Tibial nerve (tissue), 4 donors: ENCODE data around the gene CHST5. TPM values are rescaled to one million over a fixed set of nuclear protein-coding genes. Genes with fewer than 3 reads are reported as not detected.
"Not testable (repeated sequence)": the region's sequence is repeated elsewhere in the genome, so short reads cannot be mapped to it uniquely, and the experiment has no call there.

ENCODE experiments used
- DNase-seq, 2 donors: peaks; one replicate each; pipeline ENCODE4 v3.0.0-alpha.2; 2019; ENCODE audit warnings: low spot score in 2 of 2
- H3K27ac ChIP-seq, 4 donors: fragments of 200-600 bp; sonication (generic) in 3 of 4; one replicate each; pipeline ENCODE4 v1.5.1; 2017 to 2019; ENCODE audit warnings: mild to moderate bottlenecking in 1 of 4
- H3K27me3 ChIP-seq, 2 donors: fragments of 200-600 bp; sonication (generic) in 1 of 2; one replicate each; pipeline versions ENCODE4 v1.5.1 to v1.6.0; 2017 to 2019
- H3K36me3 ChIP-seq, 3 donors: fragments of 200-600 bp; sonication (generic); one replicate each; pipeline ENCODE4 v1.5.1; 2018 to 2019
- H3K4me1 ChIP-seq, 4 donors: fragments of 200-600 bp; sonication (generic) in 3 of 4; one replicate each; pipeline ENCODE4 v1.5.1; 2017 to 2019
- H3K4me3 ChIP-seq, 4 donors: fragments of 200-600 bp; sonication (generic) in 3 of 4; one replicate each; pipeline ENCODE4 v1.5.1; 2017 to 2019; ENCODE audit warnings: mild to moderate bottlenecking in 1 of 4, moderate library complexity in 1 of 4
- H3K9me3 ChIP-seq, 4 donors: fragments of 200-600 bp; sonication (generic) in 3 of 4; one replicate each; pipeline ENCODE4 v1.5.1; 2017 to 2019
- EP300 ChIP-seq, 2 donors: sonication (generic); formaldehyde crosslinking; IDR thresholded peaks; one replicate each; pipeline ENCODE4 v1.6.1; 2017; ENCODE audit warnings: antibody characterized with exemption in 2 of 2, mild to moderate bottlenecking in 1 of 2
- POLR2A ChIP-seq, 2 donors: fragments of 450-650 bp; IDR thresholded peaks; one replicate each; pipeline ENCODE4 v1.6.1; 2017; ENCODE audit warnings: antibody characterized with exemption in 2 of 2, mild to moderate bottlenecking in 2 of 2, moderate library complexity in 2 of 2
- WGBS, 2 donors: methylation state at CpG; one replicate each; pipeline ENCODE4 v1.1.5; 2018; 5-methylcytosine and 5-hydroxymethylcytosine counted together
- total RNA-seq, 4 donors: library from RNA; depleted of rRNA; stranded (reverse); fragments of >200 nt; gene quantifications; one replicate each; pipeline ENCODE4 v1.1.0, GENCODE V29; 2016
- TF ChIP-seq, protein P1 (sequence below), 5 experiments: fragments of 200-600 bp in 3 of 5; fragments of 450-650 bp in 2 of 5; sonication (generic) in 3 of 5; IDR thresholded peaks; one replicate each; pipeline ENCODE4 v1.5.1; 2016 to 2019; ENCODE audit warnings: antibody characterized with exemption in 5 of 5, mild to moderate bottlenecking in 3 of 5, moderate library complexity in 2 of 5

The CHST5 gene
- total RNA-seq, 4 donors from 2014 or later, result 0.30 TPM; not detected in 3

DNA sequence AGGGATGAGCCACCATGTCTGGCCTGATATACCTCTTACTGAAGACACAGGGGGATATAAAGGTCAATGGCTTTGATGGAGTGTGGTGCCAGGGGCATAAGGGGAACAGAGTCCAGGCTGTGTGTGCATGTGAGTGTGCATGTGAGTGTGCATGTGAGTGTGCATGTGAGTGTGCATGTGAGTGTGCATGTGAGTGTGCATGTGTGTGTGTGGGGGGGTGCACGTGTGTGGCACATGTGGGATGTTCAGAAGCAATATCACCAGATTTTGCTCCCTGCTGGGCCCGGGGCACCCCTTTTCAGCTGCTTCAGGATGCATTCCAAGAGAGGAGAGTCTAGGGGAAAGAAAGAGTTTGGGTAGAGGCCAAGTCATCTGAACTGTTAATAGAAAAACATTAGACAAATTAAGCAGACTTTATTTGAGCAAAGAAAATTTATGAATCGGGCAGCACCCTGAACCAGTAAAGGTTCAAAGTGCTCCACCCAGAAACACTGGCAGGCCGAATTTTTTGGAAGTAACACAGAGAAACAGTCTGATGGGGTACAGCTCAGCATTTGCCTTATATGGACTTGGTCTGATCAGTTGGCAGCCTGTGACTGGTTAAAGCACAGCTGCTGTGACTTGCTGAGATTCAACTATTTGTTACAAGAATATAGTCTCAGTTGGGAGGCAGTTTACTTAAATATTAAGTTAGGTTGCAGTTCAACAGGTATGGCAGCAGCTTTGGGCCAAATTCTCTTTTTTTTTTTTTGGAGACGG is 9.7 kb downstream of the CHST5 start:
- no peak overlapping the region for H3K4me3 ChIP-seq
- H3K4me1 ChIP-seq, result no peaks in the 10 kb centered on the region
- peaks cover 0 to 23% (median 0%) of the 10 kb centered on the region in 3 donors for H3K36me3 ChIP-seq
- DNase-seq, result no peak
- 88 to 91% methylated on average over 5 of the region's 5 CpGs for WGBS, 2 donors
- no peaks in the 10 kb centered on the region for H3K27me3 ChIP-seq
- no peak overlapping the region for H3K27ac ChIP-seq
- no peaks in the 10 kb centered on the region for H3K9me3 ChIP-seq
- TF ChIP-seq EP300 (IDR thresholded peaks at IDR 0.05) (no peak), POLR2A (IDR thresholded peaks at IDR 0.05) (no peak)
- TF ChIP-seq, protein P1, sequence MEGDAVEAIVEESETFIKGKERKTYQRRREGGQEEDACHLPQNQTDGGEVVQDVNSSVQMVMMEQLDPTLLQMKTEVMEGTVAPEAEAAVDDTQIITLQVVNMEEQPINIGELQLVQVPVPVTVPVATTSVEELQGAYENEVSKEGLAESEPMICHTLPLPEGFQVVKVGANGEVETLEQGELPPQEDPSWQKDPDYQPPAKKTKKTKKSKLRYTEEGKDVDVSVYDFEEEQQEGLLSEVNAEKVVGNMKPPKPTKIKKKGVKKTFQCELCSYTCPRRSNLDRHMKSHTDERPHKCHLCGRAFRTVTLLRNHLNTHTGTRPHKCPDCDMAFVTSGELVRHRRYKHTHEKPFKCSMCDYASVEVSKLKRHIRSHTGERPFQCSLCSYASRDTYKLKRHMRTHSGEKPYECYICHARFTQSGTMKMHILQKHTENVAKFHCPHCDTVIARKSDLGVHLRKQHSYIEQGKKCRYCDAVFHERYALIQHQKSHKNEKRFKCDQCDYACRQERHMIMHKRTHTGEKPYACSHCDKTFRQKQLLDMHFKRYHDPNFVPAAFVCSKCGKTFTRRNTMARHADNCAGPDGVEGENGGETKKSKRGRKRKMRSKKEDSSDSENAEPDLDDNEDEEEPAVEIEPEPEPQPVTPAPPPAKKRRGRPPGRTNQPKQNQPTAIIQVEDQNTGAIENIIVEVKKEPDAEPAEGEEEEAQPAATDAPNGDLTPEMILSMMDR (IDR thresholded peaks at IDR 0.05), result no peak

DNA sequence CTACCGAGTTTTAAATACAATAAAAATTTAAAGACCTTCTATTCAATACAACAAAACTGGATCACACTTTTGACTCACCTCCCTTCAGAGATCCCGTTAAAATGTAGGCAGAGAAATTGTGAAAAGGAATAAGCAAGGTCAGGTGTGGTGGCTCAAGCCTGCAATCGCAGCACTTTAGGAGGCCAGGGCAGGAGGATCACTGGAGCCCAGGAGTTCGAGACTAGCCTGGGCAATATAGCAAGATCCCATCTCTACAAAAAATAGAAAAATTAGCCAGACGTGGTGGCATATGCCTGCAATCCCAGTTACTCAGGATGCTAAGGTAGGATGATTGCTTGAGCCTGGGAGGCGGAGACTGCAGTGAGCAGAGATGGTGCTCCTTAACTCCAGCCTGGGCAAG is 16.7 kb downstream of the CHST5 start:
- no peaks in the 10 kb centered on the region for H3K9me3 ChIP-seq
- TF ChIP-seq POLR2A (IDR thresholded peaks at IDR 0.05), result no peak
- TF ChIP-seq, protein P1 (IDR thresholded peaks at IDR 0.05), result no peak
- TF ChIP-seq EP300 (IDR thresholded peaks at IDR 0.05), result no peak
- H3K4me1 ChIP-seq, result peaks cover 0 to 11% (median 0%) of the 10 kb centered on the region in 4 donors
- 91 to 93% methylated on average over 6 of the region's 6 CpGs for WGBS, 2 donors
- H3K4me3 ChIP-seq, result no peak overlapping the region
- no peaks in the 10 kb centered on the region for H3K36me3 ChIP-seq
- DNase-seq, result no peak
- no peak overlapping the region for H3K27ac ChIP-seq
- H3K27me3 ChIP-seq, result no peaks in the 10 kb centered on the region

DNA sequence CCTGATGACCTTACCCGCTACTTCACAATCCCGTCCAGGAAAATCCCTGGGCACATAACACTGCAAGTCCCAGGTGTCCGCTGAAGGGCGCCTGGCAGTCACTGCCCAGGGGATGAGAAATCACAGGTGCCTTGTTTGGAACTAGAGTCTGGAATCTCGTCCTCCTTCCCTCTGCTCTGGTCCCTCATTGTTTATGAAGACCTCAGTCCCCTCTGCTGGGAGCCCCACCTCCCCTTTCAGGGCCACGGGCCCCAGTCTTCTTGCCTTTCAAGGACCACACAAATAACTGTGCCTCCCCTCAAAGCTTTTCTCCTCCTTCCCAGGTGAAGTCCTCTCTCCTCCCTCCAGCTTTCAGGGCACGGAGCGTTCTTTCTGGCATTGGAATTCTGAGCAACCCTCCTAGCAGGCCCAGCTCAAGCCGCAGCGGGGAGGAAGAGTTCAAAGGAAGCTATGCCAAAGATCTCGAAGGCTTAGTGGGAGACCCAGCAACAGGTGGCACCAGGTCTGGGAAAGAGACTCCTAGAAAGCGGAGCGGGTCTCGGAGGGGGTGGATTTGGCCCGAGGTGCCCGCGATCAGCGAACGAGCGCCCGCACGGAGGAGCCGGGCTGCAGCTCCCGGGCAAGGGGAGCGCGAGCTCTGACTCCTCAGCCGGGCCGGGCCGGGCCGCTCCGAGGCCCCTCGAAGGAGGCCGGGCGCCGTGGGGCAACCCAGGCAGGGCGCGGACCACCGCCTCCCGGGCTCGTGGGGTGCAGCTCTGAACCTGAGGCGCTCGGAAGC is 19.5 kb downstream of the CHST5 start:
- H3K9me3 ChIP-seq, H3K36me3 ChIP-seq, DNase-seq, H3K27me3 ChIP-seq: not testable (repeated sequence)
- Histone ChIP-seq H3K4me1 (peaks cover 0 to 11% (median 0%) of the 10 kb centered on the region in 4 donors), H3K27ac (peak overlapping the region; percentile 95 to 99 (median 96)), H3K4me3 (peak overlapping the region; percentile 87 to 97 (median 92))
- WGBS, 2 donors, result 14 to 17% methylated on average over 23 to 30 of the region's 42 CpGs

DNA sequence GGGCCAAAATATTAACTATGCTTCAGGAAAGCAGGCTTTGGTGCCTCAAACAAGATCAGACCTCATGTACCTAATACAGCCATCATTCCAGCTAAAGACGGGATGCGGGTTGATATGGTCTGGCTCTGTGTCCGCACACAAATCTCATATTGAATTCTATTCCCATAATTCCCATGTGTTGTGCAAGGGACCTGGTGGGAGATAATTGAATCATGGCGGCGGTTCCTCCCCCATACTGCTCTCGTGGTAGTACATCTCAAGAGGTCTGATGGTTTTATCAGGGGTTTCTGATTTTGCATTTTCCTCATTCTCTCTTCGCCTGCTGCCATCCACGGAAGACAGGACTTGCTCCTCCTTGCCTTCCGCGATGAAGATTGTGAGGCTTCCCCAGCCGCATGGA is 21.6 kb downstream of the CHST5 start:
- Histone ChIP-seq H3K27ac (no peak overlapping the region), H3K27me3 (no peaks in the 10 kb centered on the region), H3K36me3 (no peaks in the 10 kb centered on the region), H3K4me3 (no peak overlapping the region), H3K4me1 (peaks cover 0 to 11% (median 0%) of the 10 kb centered on the region in 4 donors), H3K9me3 (no peaks in the 10 kb centered on the region)
- WGBS, 2 donors, result 96% methylated on average over 11 of the region's 11 CpGs
- no peak for TF ChIP-seq EP300 (IDR thresholded peaks at IDR 0.05)
- TF ChIP-seq, protein P1 (IDR thresholded peaks at IDR 0.05), result no peak
- no peak for TF ChIP-seq POLR2A (IDR thresholded peaks at IDR 0.05)
- DNase-seq, result no peak

DNA sequence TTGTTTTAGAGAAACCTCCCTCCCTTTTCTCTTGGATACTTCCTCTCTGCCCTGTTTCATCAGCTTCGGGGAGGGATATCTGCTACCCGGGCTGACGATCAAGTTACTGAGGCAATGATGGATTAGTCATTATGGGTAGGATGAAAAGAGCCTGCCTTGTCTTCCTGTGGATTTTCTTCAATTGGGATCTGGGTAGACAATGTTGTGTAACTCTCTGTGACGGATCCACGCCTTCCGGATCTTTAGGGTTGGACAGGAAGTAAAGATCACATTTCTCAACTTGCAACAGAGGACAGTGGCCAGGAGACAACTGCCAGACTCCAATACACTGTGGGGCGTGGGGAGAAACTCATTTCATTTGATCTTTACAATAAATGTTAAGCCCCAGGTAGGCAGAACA is 29.3 kb downstream of the CHST5 start:
- TF ChIP-seq POLR2A (IDR thresholded peaks at IDR 0.05) (no peak), EP300 (IDR thresholded peaks at IDR 0.05) (peak in 1 of 2 donors; percentile 69)
- TF ChIP-seq, protein P1 (IDR thresholded peaks at IDR 0.05), result no peak
- Histone ChIP-seq H3K9me3 (no peaks in the 10 kb centered on the region), H3K27me3 (no peaks in the 10 kb centered on the region), H3K4me3 (no peak overlapping the region), H3K36me3 (no peaks in the 10 kb centered on the region), H3K4me1 (peaks cover 0 to 12% (median 0%) of the 10 kb centered on the region in 4 donors), H3K27ac (peak overlapping the region in 1 of 4 donors; percentile 69)
- peak in 1 of 2 donors; percentile 59 for DNase-seq
- 28 to 29% methylated on average over 7 of the region's 7 CpGs for WGBS, 2 donors
